Esophagus muscularis mucosa (tissue), 4 donors: ENCODE measurements around the gene MAGED1.

Source experiments
- EP300 ChIP-seq: sonication (generic); formaldehyde crosslinking; IDR thresholded peaks from one replicate; pipeline ENCODE4 v1.6.1; 2017; ENCODE audit warnings: antibody characterized with exemption
- POLR2A ChIP-seq: fragments of 450-650 bp; IDR thresholded peaks from one replicate; pipeline ENCODE4 v1.6.1; 2017; ENCODE audit warnings: antibody characterized with exemption, moderate library complexity, mild to moderate bottlenecking, low read depth
- TF ChIP-seq, protein P1 (sequence below), 3 experiments: fragments of 200-600 bp in 2 of 3; fragments of 450-650 bp in 1 of 3; sonication (generic) in 2 of 3; IDR thresholded peaks; one replicate each; pipeline ENCODE4 v1.5.1; 2017 to 2019; ENCODE audit warnings: antibody characterized with exemption in 3 of 3, mild to moderate bottlenecking in 2 of 3, moderate library complexity in 1 of 3

DNA sequence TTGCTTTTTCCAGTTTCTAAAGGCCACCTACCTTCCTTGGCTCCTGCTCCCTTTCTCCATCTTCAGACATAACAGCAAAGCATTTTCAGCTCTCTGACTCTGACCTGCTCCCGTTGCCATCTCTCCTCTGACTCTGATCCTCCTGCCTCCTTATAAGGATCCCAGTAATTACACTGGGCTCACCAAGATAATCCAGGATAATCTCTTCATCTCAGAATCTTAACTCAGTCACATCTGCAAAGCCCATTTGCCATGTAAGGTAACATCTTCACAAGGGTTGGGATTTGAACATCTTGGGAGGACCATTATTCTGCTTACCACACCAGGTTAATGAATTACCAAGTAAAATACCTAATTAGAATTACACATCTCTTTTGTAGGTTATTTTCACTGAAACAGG, 41.3 kb upstream of the MAGED1 start:
- TF ChIP-seq, protein P1, sequence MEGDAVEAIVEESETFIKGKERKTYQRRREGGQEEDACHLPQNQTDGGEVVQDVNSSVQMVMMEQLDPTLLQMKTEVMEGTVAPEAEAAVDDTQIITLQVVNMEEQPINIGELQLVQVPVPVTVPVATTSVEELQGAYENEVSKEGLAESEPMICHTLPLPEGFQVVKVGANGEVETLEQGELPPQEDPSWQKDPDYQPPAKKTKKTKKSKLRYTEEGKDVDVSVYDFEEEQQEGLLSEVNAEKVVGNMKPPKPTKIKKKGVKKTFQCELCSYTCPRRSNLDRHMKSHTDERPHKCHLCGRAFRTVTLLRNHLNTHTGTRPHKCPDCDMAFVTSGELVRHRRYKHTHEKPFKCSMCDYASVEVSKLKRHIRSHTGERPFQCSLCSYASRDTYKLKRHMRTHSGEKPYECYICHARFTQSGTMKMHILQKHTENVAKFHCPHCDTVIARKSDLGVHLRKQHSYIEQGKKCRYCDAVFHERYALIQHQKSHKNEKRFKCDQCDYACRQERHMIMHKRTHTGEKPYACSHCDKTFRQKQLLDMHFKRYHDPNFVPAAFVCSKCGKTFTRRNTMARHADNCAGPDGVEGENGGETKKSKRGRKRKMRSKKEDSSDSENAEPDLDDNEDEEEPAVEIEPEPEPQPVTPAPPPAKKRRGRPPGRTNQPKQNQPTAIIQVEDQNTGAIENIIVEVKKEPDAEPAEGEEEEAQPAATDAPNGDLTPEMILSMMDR (IDR thresholded peaks at IDR 0.05), result no peak
- TF ChIP-seq POLR2A, result no peak
- TF ChIP-seq EP300, result no peak
